Activated CD4-positive, alpha-beta T cell treated with anti-CD3 and anti-CD28 coated beads for 36 hours (primary cell): Measurements from ENCODE around the gene EFNA5. TPM values are rescaled to one million over a fixed set of nuclear protein-coding genes. Genes with fewer than 3 reads are reported as not detected.
A peak's percentile ranks its signal among the peaks of the same experiment; 100 is the strongest.

ENCODE experiments used
- ATAC-seq: fragments of 200-7000 bp; cut with Tn5 transposase; one replicate; pipeline ENCODE4 v1.10.0; 2021; ENCODE audit warnings: mild to moderate bottlenecking, moderate library complexity
- CTCF ChIA-PET: fragments of 350-600 bp; sonication (Branson Sonifier 250); formaldehyde crosslinking; loops from one replicate; lab custom pipeline; 2021; ENCODE audit warnings: antibody characterized with exemption; lab: Charles Lee
- POLR2A ChIA-PET: fragments of 350-600 bp; sonication (Branson Sonifier 250); formaldehyde crosslinking; loops from one replicate; lab custom pipeline; 2021; ENCODE audit warnings: antibody characterized with exemption, inconsistent platforms; lab: Charles Lee
- DNase-seq: peaks from one replicate; pipeline ENCODE4 v3.0.0-alpha.2; 2020
- H3K27ac Mint-ChIP-seq: one replicate; pipeline ENCODE4 v1.8.0; 2021; ENCODE audit warnings: mixed read lengths
- H3K27me3 Mint-ChIP-seq: one replicate; pipeline ENCODE4 v1.8.0; 2021; ENCODE audit warnings: mixed read lengths
- H3K36me3 Mint-ChIP-seq: one replicate; pipeline ENCODE4 v1.8.0; 2021; ENCODE audit warnings: low read depth, mixed read lengths
- H3K4me1 Mint-ChIP-seq: one replicate; pipeline ENCODE4 v1.8.0; 2021; ENCODE audit warnings: mixed read lengths
- H3K4me3 Mint-ChIP-seq: one replicate; pipeline ENCODE4 v1.8.0; 2021; ENCODE audit warnings: mild to moderate bottlenecking, moderate library complexity, mixed read lengths
- H3K9me3 Mint-ChIP-seq: one replicate; pipeline ENCODE4 v1.8.0; 2021; ENCODE audit warnings: low read depth, mixed read lengths
- intact Hi-C, 2 experiments: fragments of 100-400 bp; cut with DNase I in 1 of 2; cut with micrococcal nuclease in 1 of 2; formaldehyde crosslinking; loops; one replicate each; pipeline versions ENCODE4 v1.14.2 to v1.15.1; 2022 to 2024; cut with DNase I, micrococcal nuclease
- total RNA-seq, 2 experiments: library from RNA; stranded (reverse); gene quantifications; one replicate each; pipeline ENCODE4 v1.2.3, GENCODE V29; 2021

EFNA5 gene
- not detected for total RNA-seq

- ATAC-seq (peak; percentile 63), DNase-seq (peak; percentile 51)
- peaks cover 68% of the 10 kb centered on the region for H3K27me3 Mint-ChIP-seq
- peak within 1 kb of the TSS; percentile 67 for H3K4me3 Mint-ChIP-seq
- H3K9me3 Mint-ChIP-seq = no peaks in the 10 kb centered on the region
- H3K36me3 Mint-ChIP-seq = no peaks in the 10 kb centered on the region
- H3K27ac Mint-ChIP-seq = no peak within 1 kb of the TSS
- peaks cover 31% of the 10 kb centered on the region for H3K4me1 Mint-ChIP-seq
- ChIA-PET CTCF (interaction anchor here (0.7 kb wide), 1 partner anchor 755 kb away, joined by 3 read pairs; no protein-coding TSS in a partner anchor), POLR2A (no interaction called here)
- intact Hi-C loops = loop anchor here (5.0 kb wide), 3 partner anchors 99 to 676 kb away; no protein-coding TSS in a partner anchor
Observed at GRCh38 chr5:107670932-107671741, at the start of gene EFNA5. Gene EFNA5, minus strand, starts transcription at chr5:107670937.

DNA sequence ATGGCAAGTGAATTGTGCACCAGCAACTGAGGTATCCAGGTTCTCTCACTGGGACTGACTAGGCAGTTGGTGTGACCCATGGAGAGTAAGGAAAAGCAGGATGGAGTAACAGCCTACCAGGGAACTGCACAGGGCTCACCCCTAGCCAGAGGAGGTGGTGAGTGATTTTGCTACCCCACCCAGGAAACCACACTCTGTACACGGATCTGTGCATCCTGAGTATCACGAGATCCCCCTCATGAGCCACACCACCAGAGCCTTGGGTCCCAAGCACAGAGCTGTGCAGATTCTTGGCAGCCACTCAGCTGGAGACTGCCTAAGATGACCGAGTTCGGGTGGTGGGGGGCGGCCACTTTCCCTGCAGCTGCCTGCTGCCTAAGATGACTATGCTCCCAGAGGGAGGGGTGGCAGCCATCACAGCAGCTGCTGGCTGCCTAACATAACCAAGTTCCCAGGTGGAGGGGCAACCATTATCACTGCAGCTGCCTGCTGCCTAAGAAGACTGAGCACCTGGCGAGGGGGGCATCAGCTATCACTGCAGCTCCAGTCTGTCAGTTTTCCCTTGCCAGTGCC lies 48.4 kb upstream of the EFNA5 start:
- Mint-ChIP-seq H3K9me3 (peaks cover 14% of the 10 kb centered on the region), H3K4me3 (no peak overlapping the region), H3K36me3 (no peaks in the 10 kb centered on the region), H3K27ac (no peak overlapping the region), H3K27me3 (no peaks in the 10 kb centered on the region), H3K4me1 (no peaks in the 10 kb centered on the region)
- no peak for ATAC-seq
- ChIA-PET CTCF (no interaction called here), POLR2A (no interaction called here)
- no peak for DNase-seq
- intact Hi-C loops = no loop called here

DNA sequence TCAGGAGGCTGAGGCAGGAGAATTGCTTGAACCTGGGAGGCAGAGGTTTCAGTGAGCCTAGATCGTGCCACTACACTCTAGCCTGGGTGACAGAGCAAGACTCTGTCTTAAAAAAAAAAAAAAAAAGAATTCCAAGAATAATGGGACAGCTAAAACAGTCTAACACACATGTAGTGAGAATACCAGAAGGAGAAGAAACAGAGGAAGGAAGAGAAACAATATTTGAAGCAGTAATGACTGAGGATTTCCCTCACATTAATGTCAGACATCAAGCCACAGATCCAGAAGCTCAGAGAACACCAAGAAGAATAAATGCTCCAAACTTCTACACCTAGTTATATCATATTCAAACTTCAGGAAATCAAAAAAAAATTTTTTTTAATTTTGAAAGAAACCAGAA lies 47.1 kb upstream of the EFNA5 start:
- no peak overlapping the region for H3K27ac Mint-ChIP-seq
- H3K4me1 Mint-ChIP-seq = no peaks in the 10 kb centered on the region

DNA sequence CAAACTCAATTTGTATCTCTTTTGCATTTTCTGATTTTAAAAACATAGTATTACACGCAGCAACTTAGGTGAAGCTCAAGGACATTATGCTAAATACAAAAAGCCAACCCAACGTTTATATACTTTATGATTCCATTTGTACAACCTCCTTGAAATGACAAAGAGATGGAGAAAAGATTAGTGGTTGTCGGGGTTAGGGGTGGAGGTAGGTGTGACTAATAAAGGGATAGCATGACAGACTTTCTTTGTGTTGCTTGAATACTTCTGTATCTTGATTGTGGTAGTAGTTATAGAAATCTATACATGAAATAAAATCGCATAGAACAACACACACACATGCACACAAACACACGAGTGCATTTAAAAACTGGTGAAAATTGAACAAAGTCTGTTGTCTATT lies 42.5 kb upstream of the EFNA5 start:
- intact Hi-C loops = no loop called here
- ATAC-seq = no peak
- no peaks in the 10 kb centered on the region for H3K4me1 Mint-ChIP-seq
- H3K27ac Mint-ChIP-seq = no peak overlapping the region
- DNase-seq = no peak
- H3K27me3 Mint-ChIP-seq = no peaks in the 10 kb centered on the region
- POLR2A ChIA-PET = no interaction called here
- CTCF ChIA-PET = no interaction called here
- H3K9me3 Mint-ChIP-seq = peaks cover 4% of the 10 kb centered on the region
- no peaks in the 10 kb centered on the region for H3K36me3 Mint-ChIP-seq
- H3K4me3 Mint-ChIP-seq = no peak overlapping the region

More for the DNA sequence above, 47.1 kb upstream of the EFNA5 start:
- Mint-ChIP-seq H3K27me3 (no peaks in the 10 kb centered on the region), H3K4me3 (no peak overlapping the region), H3K36me3 (no peaks in the 10 kb centered on the region), H3K9me3 (peaks cover 14% of the 10 kb centered on the region)
- ChIA-PET POLR2A (no interaction called here), CTCF (no interaction called here)
- ATAC-seq = no peak
- DNase-seq = no peak
- intact Hi-C loops = no loop called here

DNA sequence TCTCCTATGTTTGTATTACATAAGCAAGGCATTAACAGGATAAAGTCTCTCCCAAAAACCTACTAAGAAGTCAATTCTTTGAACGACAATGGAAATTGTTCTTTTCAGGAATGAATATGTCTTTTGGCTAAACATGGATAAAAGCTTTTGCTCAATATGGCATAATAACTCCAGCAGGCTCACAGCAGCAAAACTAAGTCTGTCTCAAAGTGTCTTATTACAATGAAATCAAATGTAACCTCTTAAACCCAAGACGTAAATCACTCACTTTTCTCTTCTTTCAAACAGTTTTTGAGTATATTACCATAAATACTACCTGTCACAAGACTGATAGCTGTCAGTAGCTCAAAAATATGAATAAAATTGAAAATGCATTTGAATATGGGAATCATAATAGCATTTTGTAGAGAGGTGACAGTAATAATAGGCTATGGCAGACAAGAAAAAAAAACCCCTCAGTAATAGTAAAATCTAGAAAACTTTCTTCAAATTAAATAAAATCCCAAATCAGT lies 41.7 kb upstream of the EFNA5 start:
- Mint-ChIP-seq H3K27ac (no peak overlapping the region), H3K36me3 (no peaks in the 10 kb centered on the region), H3K27me3 (no peaks in the 10 kb centered on the region), H3K4me1 (no peaks in the 10 kb centered on the region), H3K9me3 (peaks cover 6% of the 10 kb centered on the region), H3K4me3 (no peak overlapping the region)
- ATAC-seq = no peak
- no peak for DNase-seq
- ChIA-PET CTCF (no interaction called here), POLR2A (no interaction called here)
- intact Hi-C loops = no loop called here

DNA sequence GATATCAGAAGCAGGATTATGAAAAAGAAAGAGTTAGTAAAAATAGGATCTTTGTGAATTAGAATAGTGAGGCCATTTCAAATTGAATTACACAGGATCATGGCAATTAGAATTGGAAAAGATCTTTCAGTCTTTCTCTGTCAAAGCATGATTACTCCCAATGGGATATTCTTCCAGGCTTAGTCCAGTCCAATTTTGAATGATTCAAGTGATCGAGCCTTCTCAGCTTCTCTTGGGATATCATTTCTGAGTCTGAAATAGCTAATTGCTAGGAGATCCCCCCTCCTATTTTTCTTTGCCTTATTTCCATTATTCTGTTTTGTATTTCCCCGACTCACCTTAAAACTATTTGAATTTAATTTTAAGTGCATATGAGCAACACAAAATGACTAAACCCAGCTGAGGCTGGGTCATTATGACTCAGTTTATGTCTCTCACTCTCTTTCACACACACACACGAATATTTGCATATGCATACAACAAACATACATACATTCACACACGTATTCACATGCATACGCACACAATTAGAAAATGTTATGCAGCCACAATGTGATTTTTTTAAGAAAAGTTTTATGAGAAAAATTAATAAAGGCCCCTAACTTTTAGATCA lies 34.8 kb upstream of the EFNA5 start:
- peaks cover 5% of the 10 kb centered on the region for H3K9me3 Mint-ChIP-seq

GRCh38 chr5:107704681-107705401 lies 34.1 kb upstream of the EFNA5 start:
- ATAC-seq (no peak), DNase-seq (no peak)
- Mint-ChIP-seq H3K27ac (no peak overlapping the region), H3K27me3 (peaks cover 10% of the 10 kb centered on the region), H3K4me3 (no peak overlapping the region), H3K4me1 (no peaks in the 10 kb centered on the region), H3K36me3 (no peaks in the 10 kb centered on the region), H3K9me3 (peaks cover 5% of the 10 kb centered on the region)
- CTCF ChIA-PET = no interaction called here
- POLR2A ChIA-PET = no interaction called here
- intact Hi-C loops = no loop called here

More for the DNA sequence above, 34.8 kb upstream of the EFNA5 start:
- CTCF ChIA-PET = no interaction called here
- Mint-ChIP-seq H3K27me3 (peaks cover 10% of the 10 kb centered on the region), H3K4me3 (no peak overlapping the region), H3K27ac (no peak overlapping the region), H3K4me1 (no peaks in the 10 kb centered on the region), H3K36me3 (no peaks in the 10 kb centered on the region)
- ATAC-seq (no peak), DNase-seq (no peak)
- intact Hi-C loops = no loop called here
- POLR2A ChIA-PET = no interaction called here

- no peak for DNase-seq
- Mint-ChIP-seq H3K36me3 (no peaks in the 10 kb centered on the region), H3K27me3 (peaks cover 9% of the 10 kb centered on the region), H3K9me3 (no peaks in the 10 kb centered on the region), H3K4me1 (no peaks in the 10 kb centered on the region), H3K4me3 (no peak overlapping the region), H3K27ac (no peak overlapping the region)
- CTCF ChIA-PET = no interaction called here
- no peak for ATAC-seq
- intact Hi-C loops = no loop called here
- POLR2A ChIA-PET = no interaction called here
Observed at GRCh38 chr5:107700481-107700880, 29.7 kb upstream of the EFNA5 start.

- Mint-ChIP-seq H3K27ac (no peak overlapping the region), H3K4me1 (no peaks in the 10 kb centered on the region), H3K36me3 (no peaks in the 10 kb centered on the region), H3K27me3 (peaks cover 9% of the 10 kb centered on the region), H3K4me3 (no peak overlapping the region), H3K9me3 (no peaks in the 10 kb centered on the region)
- ChIA-PET CTCF (no interaction called here), POLR2A (no interaction called here)
- no peak for DNase-seq
- ATAC-seq = no peak
- intact Hi-C loops = no loop called here
Observed at GRCh38 chr5:107699425-107699824, 28.7 kb upstream of the EFNA5 start.

DNA sequence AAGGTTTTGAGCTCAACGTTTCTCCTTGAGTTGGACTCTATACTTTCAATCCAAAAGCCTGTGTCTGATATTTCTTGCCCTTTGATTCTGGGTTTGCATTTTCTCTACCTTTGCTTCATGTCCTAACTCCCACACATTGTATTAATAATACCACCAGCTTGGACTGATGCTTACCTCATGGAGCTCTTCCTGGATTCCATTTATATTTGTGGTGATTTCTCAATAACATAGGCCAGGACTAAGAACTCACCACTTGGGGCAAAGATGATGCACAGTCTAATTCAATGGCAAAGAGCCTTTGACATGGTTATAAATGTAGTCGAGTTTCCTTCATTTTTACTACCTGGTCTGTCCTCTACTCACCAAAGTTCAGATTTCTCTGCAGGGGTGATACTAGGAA lies 27.5 kb upstream of the EFNA5 start:
- Mint-ChIP-seq H3K36me3 (no peaks in the 10 kb centered on the region), H3K9me3 (no peaks in the 10 kb centered on the region), H3K4me3 (no peak overlapping the region), H3K27me3 (peaks cover 9% of the 10 kb centered on the region), H3K4me1 (no peaks in the 10 kb centered on the region), H3K27ac (no peak overlapping the region)
- ChIA-PET POLR2A (no interaction called here), CTCF (no interaction called here)
- no peak for ATAC-seq
- DNase-seq = no peak
- intact Hi-C loops = no loop called here

GRCh38 chr5:107696498-107696897 lies 25.8 kb upstream of the EFNA5 start:
- ATAC-seq (no peak), DNase-seq (no peak)

More at GRCh38 chr5:107696498-107696897, 25.8 kb upstream of the EFNA5 start:
- H3K36me3 Mint-ChIP-seq = no peaks in the 10 kb centered on the region
- no peak overlapping the region for H3K27ac Mint-ChIP-seq
- H3K27me3 Mint-ChIP-seq = no peaks in the 10 kb centered on the region
- ChIA-PET CTCF (no interaction called here), POLR2A (no interaction called here)
- intact Hi-C loops = no loop called here
- H3K4me1 Mint-ChIP-seq = no peaks in the 10 kb centered on the region
- H3K9me3 Mint-ChIP-seq = no peaks in the 10 kb centered on the region
- H3K4me3 Mint-ChIP-seq = no peak overlapping the region
